Suprapubic skin (tissue), 4 donors: ENCODE measurements around the gene OR51V1. TPM values are rescaled to one million over a fixed set of nuclear protein-coding genes. Genes with fewer than 3 reads are reported as not detected.
"Not testable (repeated sequence)": the region's sequence is repeated elsewhere in the genome, so short reads cannot be mapped to it uniquely, and the experiment has no call there.

ENCODE experiments used
- DNase-seq, 2 donors: peaks; one replicate each; pipeline ENCODE4 v3.0.0-alpha.2; 2019; ENCODE audit warnings: low spot score in 2 of 2
- H3K27ac ChIP-seq: fragments of 200-600 bp; sonication (generic); one replicate; pipeline ENCODE4 v1.5.1; 2019
- H3K27me3 ChIP-seq: fragments of 200-600 bp; sonication (generic); one replicate; pipeline ENCODE4 v1.5.1; 2019
- H3K36me3 ChIP-seq: fragments of 200-600 bp; sonication (generic); one replicate; pipeline ENCODE4 v1.5.1; 2019
- H3K4me1 ChIP-seq: fragments of 200-600 bp; sonication (generic); one replicate; pipeline ENCODE4 v1.5.1; 2019
- H3K4me3 ChIP-seq: fragments of 200-600 bp; sonication (generic); one replicate; pipeline ENCODE4 v1.5.1; 2019; ENCODE audit warnings: mild to moderate bottlenecking
- H3K9me3 ChIP-seq: fragments of 200-600 bp; sonication (generic); one replicate; pipeline ENCODE4 v1.5.1; 2019
- CTCF ChIP-seq, 2 donors: fragments of 200-600 bp in 1 of 2; fragments of 450-650 bp in 1 of 2; sonication (generic) in 1 of 2; IDR thresholded peaks; one replicate each; pipeline ENCODE4 v1.5.1; 2016 to 2019; ENCODE audit warnings: antibody characterized with exemption in 2 of 2, mild to moderate bottlenecking in 1 of 2, moderate library complexity in 1 of 2
- EP300 ChIP-seq: sonication (generic); formaldehyde crosslinking; IDR thresholded peaks from one replicate; pipeline ENCODE4 v1.6.1; 2017; ENCODE audit warnings: antibody characterized with exemption
- POLR2A ChIP-seq, 2 donors: fragments of 450-650 bp; IDR thresholded peaks; one replicate each; pipeline ENCODE4 v1.6.1; 2017; ENCODE audit warnings: antibody characterized with exemption in 2 of 2, mild to moderate bottlenecking in 2 of 2, moderate library complexity in 2 of 2
- POLR2AphosphoS5 ChIP-seq, 3 donors: sonication (generic); formaldehyde crosslinking; IDR thresholded peaks; one replicate each; pipeline ENCODE4 v1.6.1; 2017; ENCODE audit warnings: antibody characterized with exemption in 3 of 3
- WGBS: methylation state at CpG from one replicate; pipeline ENCODE4 v1.1.5; 2018; 5-methylcytosine and 5-hydroxymethylcytosine counted together
- total RNA-seq, 4 donors: library from RNA; depleted of rRNA; stranded (reverse); fragments of >200 nt; gene quantifications; one replicate each; pipeline ENCODE4 v1.1.0, GENCODE V29; 2016

Gene OR51V1
- total RNA-seq, 4 donors from 2014 or later = not detected

DNA sequence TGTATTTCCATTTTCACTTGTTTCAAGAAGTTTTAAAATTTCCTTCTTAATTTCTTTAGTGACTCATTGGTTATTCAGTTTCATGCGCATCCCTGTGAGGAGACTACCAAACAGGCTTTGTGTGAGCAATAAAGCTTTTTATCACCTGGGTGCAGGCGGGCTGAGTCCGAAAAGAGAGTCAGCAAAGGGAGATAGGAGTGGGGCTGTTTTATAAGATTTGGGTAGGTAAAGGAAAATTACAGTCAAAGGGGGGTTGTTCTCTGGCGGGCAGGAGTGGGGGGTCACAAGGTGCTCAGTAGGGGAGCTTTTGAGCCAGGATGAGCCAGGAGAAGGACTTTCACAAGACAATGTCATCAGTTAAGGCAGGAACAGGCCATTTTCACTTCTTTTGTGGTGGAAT is 40.3 kb downstream of the OR51V1 start:
- not testable (repeated sequence) for DNase-seq
- 94% methylated on average over 4 of the region's 4 CpGs for WGBS

GRCh38 chr11:5159806-5160205 is 40.7 kb downstream of the OR51V1 start:
- no peak overlapping the region for H3K27ac ChIP-seq
- H3K36me3 ChIP-seq = no peaks in the 10 kb centered on the region
- no peak overlapping the region for H3K4me3 ChIP-seq
- H3K9me3 ChIP-seq = no peaks in the 10 kb centered on the region
- no peaks in the 10 kb centered on the region for H3K27me3 ChIP-seq
- H3K4me1 ChIP-seq = no peaks in the 10 kb centered on the region
- no peak for DNase-seq
- no peak for TF ChIP-seq POLR2A (IDR thresholded peaks at IDR 0.05)
- TF ChIP-seq POLR2AphosphoS5 (IDR thresholded peaks at IDR 0.05) = no peak
- TF ChIP-seq EP300 = no peak
- TF ChIP-seq CTCF (IDR thresholded peaks at IDR 0.05) = no peak

More for the DNA sequence above, 40.3 kb downstream of the OR51V1 start:
- H3K4me3 ChIP-seq, H3K27me3 ChIP-seq, H3K4me1 ChIP-seq, H3K27ac ChIP-seq, H3K36me3 ChIP-seq, H3K9me3 ChIP-seq: not testable (repeated sequence)

GRCh38 chr11:5154657-5155056 is 45.8 kb downstream of the OR51V1 start, which contains the start of gene OR52A1:
Gene OR52A1 (minus strand): TSS chr11:5154757. CDS start chr11:5152369, 2,388 bp downstream.
- Histone ChIP-seq H3K36me3 (no peaks in the 10 kb centered on the region), H3K4me1 (no peaks in the 10 kb centered on the region), H3K27me3 (no peaks in the 10 kb centered on the region), H3K4me3 (no peak within 1 kb of the TSS), H3K9me3 (no peaks in the 10 kb centered on the region), H3K27ac (no peak within 1 kb of the TSS)
- no peak for DNase-seq
- TF ChIP-seq POLR2AphosphoS5 (IDR thresholded peaks at IDR 0.05) (no peak), CTCF (IDR thresholded peaks at IDR 0.05) (no peak), POLR2A (IDR thresholded peaks at IDR 0.05) (no peak), EP300 (no peak)
- 78% methylated on average over 3 of the region's 3 CpGs for WGBS

DNA sequence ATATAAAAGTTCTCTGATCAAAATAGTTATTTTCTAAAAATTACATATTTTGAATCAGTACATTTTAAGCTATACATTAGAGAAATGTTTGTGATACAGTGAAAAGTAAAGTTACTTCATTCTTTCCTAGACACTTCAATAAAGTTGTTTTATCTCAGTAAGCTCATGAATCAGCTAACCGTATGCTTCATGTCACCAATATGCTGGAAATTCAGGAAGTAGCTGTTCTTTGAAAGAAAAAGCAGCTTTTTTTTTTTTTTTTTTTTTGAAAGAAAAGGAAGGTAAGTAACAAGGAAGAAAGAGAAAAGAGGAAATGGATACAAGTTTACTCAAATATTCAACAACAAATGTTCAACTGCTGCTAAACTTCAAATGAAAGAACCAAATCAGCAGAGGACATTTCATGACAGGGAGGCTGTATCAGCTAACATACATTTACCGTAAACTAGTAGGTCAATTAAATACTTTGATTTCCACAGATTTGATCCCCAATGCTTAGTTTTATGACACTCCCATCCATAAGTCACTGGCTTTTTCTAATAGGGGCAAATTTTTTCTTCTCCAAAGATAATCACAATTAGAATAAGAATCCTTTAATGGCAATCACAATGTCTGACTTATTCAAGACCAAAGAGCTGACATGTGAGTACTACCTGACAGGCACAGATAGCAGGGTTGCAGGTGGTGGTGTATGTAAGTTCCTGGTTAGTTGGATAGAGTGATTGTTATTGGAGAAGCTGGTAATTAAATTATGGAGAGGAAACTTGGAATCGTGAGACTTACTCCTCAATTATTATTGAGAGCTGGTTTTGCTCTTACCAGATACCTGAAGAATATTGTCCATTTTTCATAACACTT is 46.7 kb downstream of the OR51V1 start:
- 55% methylated on average over 3 of the region's 3 CpGs for WGBS
- DNase-seq = no peak
- no peaks in the 10 kb centered on the region for H3K4me1 ChIP-seq
- no peaks in the 10 kb centered on the region for H3K9me3 ChIP-seq
- no peaks in the 10 kb centered on the region for H3K27me3 ChIP-seq
- no peak overlapping the region for H3K27ac ChIP-seq
- H3K4me3 ChIP-seq = no peak overlapping the region
- TF ChIP-seq CTCF (IDR thresholded peaks at IDR 0.05) (no peak), EP300 (no peak), POLR2AphosphoS5 (IDR thresholded peaks at IDR 0.05) (no peak)
- no peaks in the 10 kb centered on the region for H3K36me3 ChIP-seq

DNA sequence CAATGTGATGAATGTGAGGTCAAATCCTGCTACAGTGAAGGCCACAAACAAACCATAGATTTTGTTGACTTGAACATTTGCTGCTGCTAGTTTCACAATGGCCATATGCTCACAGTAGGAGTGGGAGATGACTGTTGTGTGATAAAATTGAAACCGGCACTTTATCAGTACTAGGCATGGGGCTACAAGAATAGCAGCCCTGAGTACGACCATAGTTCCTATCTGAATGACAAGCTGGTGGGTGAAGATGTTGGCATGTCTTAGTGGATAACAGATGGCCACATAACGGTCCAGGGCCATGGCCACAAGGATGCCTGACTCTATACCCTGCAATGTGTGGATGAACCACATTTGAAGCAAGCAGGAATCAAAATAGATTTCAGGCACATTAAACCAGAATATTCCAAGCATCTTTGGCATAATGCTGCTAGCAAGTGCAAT is 48.7 kb downstream of the OR51V1 start:
- H3K4me1 ChIP-seq = no peaks in the 10 kb centered on the region

More for the DNA sequence above, 48.7 kb downstream of the OR51V1 start:
- 73% methylated on average over 3 of the region's 3 CpGs for WGBS
- no peaks in the 10 kb centered on the region for H3K36me3 ChIP-seq
- TF ChIP-seq EP300 (no peak), POLR2AphosphoS5 (IDR thresholded peaks at IDR 0.05) (no peak), POLR2A (IDR thresholded peaks at IDR 0.05) (no peak), CTCF (IDR thresholded peaks at IDR 0.05) (no peak)
- H3K27me3 ChIP-seq = no peaks in the 10 kb centered on the region
- no peak overlapping the region for H3K27ac ChIP-seq
- no peak for DNase-seq
- no peaks in the 10 kb centered on the region for H3K9me3 ChIP-seq
- no peak overlapping the region for H3K4me3 ChIP-seq

Other genes starting within 250 kb of the OR51V1 start
- gene OR51A2, start 245.0 kb downstream of the OR51V1 start, total RNA-seq = not detected
- not detected for gene OR51L1, start 205.8 kb downstream of the OR51V1 start, total RNA-seq
- gene OR52J3, start 154.2 kb downstream of the OR51V1 start, total RNA-seq = not detected
- not detected for gene OR52E2, start 141.1 kb downstream of the OR51V1 start, total RNA-seq
- gene OR52E1, start 131.1 kb downstream of the OR51V1 start, total RNA-seq = not detected
- not detected for gene OR52A5, start 62.3 kb downstream of the OR51V1 start, total RNA-seq
- gene OR52A1, start 45.9 kb downstream of the OR51V1 start, total RNA-seq = not detected
- 10 to 100 TPM in 2 of 4 donors, 1 to 10 TPM in 2; 3.7 to 45.8 (median 15.2) TPM for gene HBB, start 26.4 kb upstream of the OR51V1 start, total RNA-seq
- gene HBD, start 33.8 kb upstream of the OR51V1 start, total RNA-seq = not detected
- not detected for gene HBG1, start 49.2 kb upstream of the OR51V1 start, total RNA-seq
- not detected for gene HBG2, start 54.1 kb upstream of the OR51V1 start, total RNA-seq
- 1 to 10 TPM in 1 of 4 donors, not detected in 3; 1.9 TPM for gene HBE1, start 69.3 kb upstream of the OR51V1 start, total RNA-seq
- gene OR51B4, start 101.3 kb upstream of the OR51V1 start, total RNA-seq = not detected
- not detected for gene OR51B2, start 123.6 kb upstream of the OR51V1 start, total RNA-seq
- gene OR51B5, start 142.8 kb upstream of the OR51V1 start, total RNA-seq = not detected
- gene OR51B6, start 150.8 kb upstream of the OR51V1 start, total RNA-seq = not detected
- not detected for gene OR51M1, start 183.1 kb upstream of the OR51V1 start, total RNA-seq
- not detected for gene OR51Q1, start 221.4 kb upstream of the OR51V1 start, total RNA-seq
- gene OR51I1, start 240.8 kb upstream of the OR51V1 start, total RNA-seq = not detected
- gene OR51I2, start 248.6 kb upstream of the OR51V1 start, total RNA-seq = not detected